HepG2 (cell line): ENCODE measurements around the gene NEK8. TPM values are rescaled to one million over a fixed set of nuclear protein-coding genes. Genes with fewer than 3 reads are reported as not detected.

Experiments used
- ATAC-seq: fragments of 200-7000 bp; cut with Tn5 transposase; 3 replicates; pipeline ENCODE4 v1.9.1; 2020; ENCODE audit warnings: mild to moderate bottlenecking, moderate library complexity
- BruUV-seq: library from RNA; stranded (reverse); fragments of 400-500 nt; replicated peaks from 2 replicates; lab custom pipeline; 2021; lab: Mats Ljungman, UMichigan
- CTCF ChIA-PET: fragments of 300-600 bp; formaldehyde crosslinking; extraction: SDS; loops from one replicate; lab custom pipeline; 2021; ENCODE audit warnings: low total read pairs, inconsistent platforms, low intra/inter-chr PET ratio; lab: Yijun Ruan, JAX
- POLR2A ChIA-PET: fragments of 350-600 bp; sonication (Branson Sonifier 250); formaldehyde crosslinking; loops from one replicate; lab custom pipeline; 2020; ENCODE audit warnings: antibody characterized with exemption, inconsistent platforms; lab: Yijun Ruan, JAX
- DNase-seq: peaks from one replicate; pipeline ENCODE4 v3.0.0-alpha.2; 2015; ENCODE audit warnings: low spot score
- FAIRE-seq: peaks from 3 replicates; lab custom pipeline; 2011; peaks lifted over from hg19 to GRCh38; lab: Jason Lieb, UNC
- H2AFZ ChIP-seq: one replicate; pipeline ENCODE4 v1.6.1; 2011; ENCODE audit warnings: low read length, inconsistent platforms
- H3K27ac ChIP-seq: fragments of 300-600 bp; 3 replicates; pipeline ENCODE4 v1.8.0; 2011; ENCODE audit warnings: mixed run types, mild to moderate bottlenecking, mixed read lengths, low read length, inconsistent platforms; ENCODE audit not compliant: insufficient read depth; ENCODE audit errors: extremely low read length
- H3K27me3 ChIP-seq, 2 experiments: fragments of 200-600 bp in 1 of 2; 2 replicates in 1 of 2; 3 replicates in 1 of 2; pipeline versions ENCODE4 v1.6.0 to v1.8.0; 2011; ENCODE audit warnings: low read length in 2 of 2, mild to moderate bottlenecking in 2 of 2, moderate library complexity in 2 of 2, inconsistent platforms in 1 of 2; ENCODE audit not compliant: insufficient read depth in 2 of 2, control insufficient read depth in 1 of 2
- H3K36me3 ChIP-seq, 2 experiments: fragments of 200-600 bp in 1 of 2; replicated peaks in 1 of 2; 2 replicates in 1 of 2; 3 replicates in 1 of 2; pipeline versions ENCODE4 v1.5.1 to v1.8.0; 2011; ENCODE audit warnings: low read length in 2 of 2, inconsistent platforms in 1 of 2; ENCODE audit not compliant: insufficient read depth in 2 of 2, control insufficient read depth in 1 of 2
- H3K4me1 ChIP-seq: 2 replicates; pipeline ENCODE4 v1.5.1; 2012; ENCODE audit warnings: low read length, inconsistent platforms; ENCODE audit not compliant: insufficient read depth
- H3K4me2 ChIP-seq: 2 replicates; pipeline ENCODE4 v1.6.0; 2011; ENCODE audit warnings: low read depth, low read length, inconsistent platforms
- H3K4me3 ChIP-seq, 3 experiments: fragments of 200-600 bp in 1 of 3; sonication (generic), shearing (Covaris generic) in 1 of 3; replicated peaks in 1 of 3; 2 replicates each; pipeline ENCODE4 v1.5.1; 2011 to 2016; ENCODE audit warnings: low read length in 3 of 3, inconsistent platforms in 2 of 3, low read depth in 2 of 3, mild to moderate bottlenecking in 2 of 3, control low read depth in 1 of 3, mixed read lengths in 1 of 3; ENCODE audit not compliant: insufficient read depth in 1 of 3
- H3K79me2 ChIP-seq: one replicate; pipeline ENCODE4 v1.6.1; 2011; ENCODE audit warnings: low read length, inconsistent platforms; ENCODE audit not compliant: insufficient read depth
- H3K9ac ChIP-seq: 2 replicates; pipeline ENCODE4 v1.6.0; 2011; ENCODE audit warnings: mild to moderate bottlenecking, low read depth, low read length, inconsistent platforms; ENCODE audit not compliant: insufficient read depth
- H3K9me3 ChIP-seq: 2 replicates; pipeline ENCODE4 v1.5.1; 2012; ENCODE audit warnings: mild to moderate bottlenecking, low read length
- H4K20me1 ChIP-seq: 2 replicates; pipeline ENCODE4 v1.6.0; 2011; ENCODE audit warnings: inconsistent platforms, mild to moderate bottlenecking, low read length, moderate library complexity; ENCODE audit not compliant: insufficient read depth
- AGO2 ChIP-seq: fragments of 200-400 bp; formaldehyde crosslinking; optimal IDR thresholded peaks from 2 replicates; pipeline ENCODE3; 2017; ENCODE audit warnings: mild to moderate bottlenecking, low read depth, low read length, moderate library complexity
- POLR2A ChIP-seq, 2 experiments: IDR thresholded peaks; 2 replicates each; pipeline ENCODE4 v1.6.1; 2011; ENCODE audit warnings: low read depth in 2 of 2, low read length in 2 of 2, mild to moderate bottlenecking in 1 of 2, moderate library complexity in 1 of 2; ENCODE audit not compliant: insufficient read depth in 1 of 2
- RBFOX2 ChIP-seq: fragments of 200-400 bp; formaldehyde crosslinking; IDR thresholded peaks from 2 replicates; pipeline ENCODE4 v1.6.1; 2017; ENCODE audit warnings: low read depth, mild to moderate bottlenecking, low read length
- ZBTB38 ChIP-seq: sonication (generic); formaldehyde crosslinking; IDR thresholded peaks from 2 replicates; pipeline ENCODE4 v1.5.1; 2020; ENCODE audit warnings: mild to moderate bottlenecking, missing genetic modification reagents
- ZZZ3 ChIP-seq: sonication (generic); formaldehyde crosslinking; IDR thresholded peaks from 2 replicates; pipeline ENCODE4 v1.4.0; 2020; ENCODE audit warnings: missing genetic modification reagents, mild to moderate bottlenecking, borderline replicate concordance
- WGBS: methylation state at CpG from one replicate; pipeline ENCODE4 v1.1.6; 2017; ENCODE audit warnings: low lambda C conversion rate; 5-methylcytosine and 5-hydroxymethylcytosine counted together
- in situ Hi-C: cut with HindIII; loops from 2 replicates; pipeline ENCODE4 v1.10.0; 2017; ENCODE audit warnings: low pct_unique_long_range_greater_than_20kb; ENCODE audit not compliant: extremely low pct_ligation_motif_present
- intact Hi-C: fragments of 100-400 bp; cut with micrococcal nuclease; formaldehyde crosslinking; loops from one replicate; pipeline ENCODE4 v1.10.0; 2022; ENCODE audit not compliant: unreplicated experiment
- polyA plus RNA-seq, 8 experiments: library from polyadenylated mRNA; depleted of rRNA in 3 of 8; stranded (reverse) in 7 of 8; unstranded in 1 of 8; fragments of >200 nt; fragmentation: Illumina TruSeq in 4 of 8; extraction: Trizol in 4 of 8; gene quantifications; 2 replicates each; pipeline versions ENCODE4 v1.2.1 to v1.2.3, GENCODE V29; 2011 to 2016; ENCODE audit warnings: low read depth in 4 of 8, missing spikeins in 1 of 8, mixed read lengths in 1 of 8; ENCODE audit not compliant: insufficient read depth in 1 of 8
- total RNA-seq, 5 experiments: library from RNA; depleted of rRNA; stranded (reverse); fragments of >200 nt; fragmentation: Illumina TruSeq; extraction: Trizol; gene quantifications; 2 replicates each; pipeline ENCODE4 v1.2.3, GENCODE V29; 2016; ENCODE audit warnings: low read depth in 1 of 5
- TF ChIP-seq, protein P1 (sequence below): sonication (generic); IDR thresholded peaks from 2 replicates; pipeline ENCODE4 v1.6.1; 2016; ENCODE audit warnings: low read depth, borderline replicate concordance
- TF ChIP-seq, protein P2 (sequence below): IDR thresholded peaks from 2 replicates; pipeline ENCODE4 v1.6.1; 2018; ENCODE audit warnings: missing genetic modification reagents, mild to moderate bottlenecking, missing compliant biosample characterization

Gene NEK8
- total and polyA plus RNA-seq, 2 of the 13 experiments (the other 11 are each of a cell fraction or from before 2014, with no cell fraction given), result 5.8 to 13.5 TPM

DNA sequence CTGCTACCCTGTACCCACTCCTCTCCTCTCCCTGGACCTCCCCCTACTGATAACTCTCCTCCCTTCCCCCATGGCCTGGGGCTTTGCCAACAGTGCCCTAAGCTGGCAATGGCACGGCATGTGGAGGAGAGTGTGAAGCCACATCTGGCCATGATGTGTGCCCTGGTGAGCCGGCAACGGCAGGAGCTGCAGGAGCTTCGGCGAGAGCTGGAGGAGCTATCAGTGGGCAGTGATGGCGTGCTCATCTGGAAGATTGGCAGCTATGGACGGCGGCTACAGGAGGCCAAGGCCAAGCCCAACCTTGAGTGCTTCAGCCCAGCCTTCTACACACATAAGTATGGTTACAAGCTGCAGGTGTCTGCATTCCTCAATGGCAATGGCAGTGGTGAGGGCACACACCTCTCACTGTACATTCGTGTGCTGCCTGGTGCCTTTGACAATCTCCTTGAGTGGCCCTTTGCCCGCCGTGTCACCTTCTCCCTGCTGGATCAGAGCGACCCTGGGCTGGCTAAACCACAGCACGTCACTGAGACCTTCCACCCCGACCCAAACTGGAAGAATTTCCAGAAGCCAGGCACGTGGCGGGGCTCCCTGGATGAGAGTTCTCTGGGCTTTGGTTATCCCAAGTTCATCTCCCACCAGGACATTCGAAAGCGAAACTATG, 20.4 kb downstream of the NEK8 start:
- no peaks in the 10 kb centered on the region for H3K9me3 ChIP-seq
- FAIRE-seq, result no peak
- peaks cover 51% of the 10 kb centered on the region for H3K4me1 ChIP-seq
- H4K20me1 ChIP-seq, result peaks cover 52% of the 10 kb centered on the region
- BruUV-seq, result no TSS peak
- no peak overlapping the region for H3K27ac ChIP-seq
- no peak for DNase-seq
- ATAC-seq, result no peak
- POLR2A ChIA-PET, result interaction anchor here (1.2 to 12.3 kb wide), 3 partner anchors 21 to 103 kb away, joined by 4 to 590 read pairs (median 5); partner anchors contain the start of genes NEK8, RPL23A and TLCD1
- no peak overlapping the region for H3K9ac ChIP-seq
- H3K27me3 ChIP-seq, result no peaks in the 10 kb centered on the region; a peak in 1 of 5 replicates
- in situ Hi-C loops, result loop anchor here (25.0 kb wide), 1 partner anchor 363 kb away; no protein-coding TSS in a partner anchor
- peaks cover 33% of the 10 kb centered on the region for H3K79me2 ChIP-seq
- H2AFZ ChIP-seq, result no peak overlapping the region
- peaks cover 39 to 43% of the 10 kb centered on the region in 2 experiments for H3K36me3 ChIP-seq
- no peak overlapping the region for H3K4me3 ChIP-seq
- CTCF ChIA-PET, result interaction anchor here (1.5 to 4.1 kb wide), 2 partner anchors 22 to 154 kb away, joined by 4 to 142 read pairs; partner anchors contain the start of genes DHRS13, NEK8 and TLCD1
- intact Hi-C loops, result no loop called here
- peak; percentile 45 for TF ChIP-seq RBFOX2
- TF ChIP-seq, protein P1, sequence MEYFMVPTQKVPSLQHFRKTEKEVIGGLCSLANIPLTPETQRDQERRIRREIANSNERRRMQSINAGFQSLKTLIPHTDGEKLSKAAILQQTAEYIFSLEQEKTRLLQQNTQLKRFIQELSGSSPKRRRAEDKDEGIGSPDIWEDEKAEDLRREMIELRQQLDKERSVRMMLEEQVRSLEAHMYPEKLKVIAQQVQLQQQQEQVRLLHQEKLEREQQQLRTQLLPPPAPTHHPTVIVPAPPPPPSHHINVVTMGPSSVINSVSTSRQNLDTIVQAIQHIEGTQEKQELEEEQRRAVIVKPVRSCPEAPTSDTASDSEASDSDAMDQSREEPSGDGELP, result no peak
- no peak for TF ChIP-seq ZZZ3
- peak; percentile 78 for TF ChIP-seq AGO2
- TF ChIP-seq, protein P2, sequence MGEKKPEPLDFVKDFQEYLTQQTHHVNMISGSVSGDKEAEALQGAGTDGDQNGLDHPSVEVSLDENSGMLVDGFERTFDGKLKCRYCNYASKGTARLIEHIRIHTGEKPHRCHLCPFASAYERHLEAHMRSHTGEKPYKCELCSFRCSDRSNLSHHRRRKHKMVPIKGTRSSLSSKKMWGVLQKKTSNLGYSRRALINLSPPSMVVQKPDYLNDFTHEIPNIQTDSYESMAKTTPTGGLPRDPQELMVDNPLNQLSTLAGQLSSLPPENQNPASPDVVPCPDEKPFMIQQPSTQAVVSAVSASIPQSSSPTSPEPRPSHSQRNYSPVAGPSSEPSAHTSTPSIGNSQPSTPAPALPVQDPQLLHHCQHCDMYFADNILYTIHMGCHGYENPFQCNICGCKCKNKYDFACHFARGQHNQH, result no peak
- peak; percentile 18 to 35; a peak in 3 of 4 replicates for TF ChIP-seq POLR2A (IDR thresholded peaks at IDR 0.05; ENCODE audit: insufficient read depth in 1 of 2, low read depth in 2 of 2, low read length in 2 of 2)
- TF ChIP-seq ZBTB38 (CRISPR knock-in tag), result 0 out of 2 replicates have a peak, but pooled peaks have one; percentile 14
- H3K4me2 ChIP-seq, result no peak overlapping the region
- 96% methylated on average over 12 of the region's 18 CpGs for WGBS
